Pancreas (tissue), 10 donors: ENCODE measurements around the gene SASH1. TPM values are rescaled to one million over a fixed set of nuclear protein-coding genes. Genes with fewer than 3 reads are reported as not detected.

Experiments
- ATAC-seq, 4 donors: fragments of 200-7000 bp; cut with Tn5 transposase; one replicate each; pipeline versions ENCODE4 v1.8.0 to v1.9.1; 2020; ENCODE audit warnings: mild to moderate bottlenecking in 4 of 4, moderate library complexity in 4 of 4
- DNase-seq, 6 donors: peaks; one replicate each; pipeline ENCODE4 v3.0.0-alpha.2; 2020
- FAIRE-seq: peaks from 2 replicates; lab custom pipeline; 2012; peaks lifted over from hg19 to GRCh38; lab: Jason Lieb, UNC
- H3K27ac ChIP-seq, 4 donors: fragments of 200-600 bp; sonication (generic); 1 replicate in 3 of 4; 2 replicates in 1 of 4; pipeline versions ENCODE4 v1.5.0 to v1.8.0; 2020
- H3K27me3 ChIP-seq, 4 donors: fragments of 200-600 bp; one replicate each; pipeline ENCODE4 v1.8.0; 2021
- H3K36me3 ChIP-seq, 3 donors: fragments of 200-600 bp; sonication (generic) in 1 of 3; one replicate each; pipeline versions ENCODE4 v1.5.0 to v1.8.0; 2020 to 2021
- H3K4me1 ChIP-seq, 3 donors: fragments of 200-600 bp; one replicate each; pipeline ENCODE4 v1.8.0; 2021
- H3K4me3 ChIP-seq, 4 donors: fragments of 200-600 bp; sonication (generic) in 2 of 4; one replicate each; pipeline versions ENCODE4 v1.5.0 to v1.8.0; 2020 to 2021
- H3K9me3 ChIP-seq, 4 donors: fragments of 200-600 bp; one replicate each; pipeline ENCODE4 v1.8.0; 2021
- CTCF ChIP-seq, 4 donors: fragments of 200-600 bp; sonication (generic) in 3 of 4; IDR thresholded peaks; one replicate each; pipeline versions ENCODE4 v1.5.0 to v1.8.0; 2021; ENCODE audit warnings: antibody characterized with exemption in 4 of 4
- WGBS, 2 donors: extraction: QIAGEN DNeasy Blood & Tissue Kit; methylation state at CpG; one replicate each; pipeline ENCODE4 v1.1.7; 2013; 5-methylcytosine and 5-hydroxymethylcytosine counted together
- intact Hi-C, 3 donors: fragments of 100-400 bp; cut with DNase I; formaldehyde crosslinking; loops; one replicate each; pipeline versions ENCODE4 v1.11.1 to v1.14.2; 2022
- polyA plus RNA-seq, 2 donors: library from polyadenylated mRNA; stranded (reverse); fragments of 200-250 nt; gene quantifications; one replicate each; pipeline ENCODE4 v1.2.3, GENCODE V29; 2013
- total RNA-seq, 6 donors: library from RNA; stranded (reverse); fragmentation: NEBNext Ultra II Directional in 4 of 6; extraction: Animal tissue kit (Norgen Biotek cat#: 25700) in 4 of 6; gene quantifications; one replicate each; pipeline versions ENCODE4 v1.2.1 to v1.2.4, GENCODE V29; 2021 to 2023
- donor health status: healthy with polysubstance abuse.
- donor health status: DM: no; HTN: no; CAD: no; lungs with moderate emphysema.
- donor health status: DM: no; HTN: no; CAD: no.
- donor health status: control.
- donor health status: control.
- donor health status: Bipolar disorder and iron deficiency.
- donor health status: DM: yes; HTN: yes; CAD: no.
- donor health status: DM: no; HTN: no; CAD: no.
- donor health status: DM: no; HTN: no; CAD: no.
- donor health status: DM: yes; HTN: yes; CAD: no.

The SASH1 gene
- total and polyA plus RNA-seq, 8 donors = 5.1 to 15.3 (median 8.9) TPM

- DNase-seq (no peak), FAIRE-seq (no peak), ATAC-seq (no peak)
- H3K4me1 ChIP-seq = no peaks in the 10 kb centered on the region
- no peak overlapping the region for H3K27ac ChIP-seq
- H3K36me3 ChIP-seq = no peaks in the 10 kb centered on the region
- 69 to 88% methylated on average over 6 of the region's 6 CpGs for whole genome bisulfite sequencing, 2 donors
- no peak overlapping the region for H3K4me3 ChIP-seq
- intact Hi-C loops = no loop called here
- TF ChIP-seq CTCF (IDR thresholded peaks at IDR 0.05) = no peak
- no peaks in the 10 kb centered on the region for H3K9me3 ChIP-seq
- H3K27me3 ChIP-seq = no peaks in the 10 kb centered on the region
These were observed 248.2 kb downstream of the SASH1 start for GRCh38 chr6:148590883-148591282.

GRCh38 chr6:148591656-148592055 lies 249.0 kb downstream of the SASH1 start:
- intact Hi-C loops = no loop called here
- no peak for DNase-seq
- no peak overlapping the region for H3K4me3 ChIP-seq
- H3K36me3 ChIP-seq = no peaks in the 10 kb centered on the region
- no peaks in the 10 kb centered on the region for H3K27me3 ChIP-seq
- H3K9me3 ChIP-seq = no peaks in the 10 kb centered on the region
- H3K4me1 ChIP-seq = no peaks in the 10 kb centered on the region
- H3K27ac ChIP-seq = no peak overlapping the region
- no peak for TF ChIP-seq CTCF (IDR thresholded peaks at IDR 0.05)
- no peak for FAIRE-seq
- ATAC-seq = no peak

GRCh38 chr6:148593130-148593812 lies 250.6 kb downstream of the SASH1 start:
- DNase-seq (no peak), FAIRE-seq (no peak), ATAC-seq (peak in 2 of 4 donors; percentile 42 to 47)
- no peak overlapping the region for H3K27ac ChIP-seq
- no peak overlapping the region for H3K4me3 ChIP-seq
- no peaks in the 10 kb centered on the region for H3K36me3 ChIP-seq
- TF ChIP-seq CTCF (IDR thresholded peaks at IDR 0.05) = no peak
- H3K9me3 ChIP-seq = no peaks in the 10 kb centered on the region
- intact Hi-C loops = no loop called here
- no peaks in the 10 kb centered on the region for H3K4me1 ChIP-seq
- WGBS, 2 donors = 72 to 74% methylated on average over 16 of the region's 16 CpGs
- no peaks in the 10 kb centered on the region for H3K27me3 ChIP-seq

- no peak overlapping the region for H3K27ac ChIP-seq
- peak in 1 of 4 donors; percentile 42 for ATAC-seq
- 74 to 79% methylated on average over 6 of the region's 6 CpGs for WGBS, 2 donors
- no peak for TF ChIP-seq CTCF (IDR thresholded peaks at IDR 0.05)
- H3K4me3 ChIP-seq = no peak overlapping the region
- intact Hi-C loops = no loop called here
- no peaks in the 10 kb centered on the region for H3K4me1 ChIP-seq
- DNase-seq = no peak
- FAIRE-seq = no peak
- no peaks in the 10 kb centered on the region for H3K36me3 ChIP-seq
- no peaks in the 10 kb centered on the region for H3K27me3 ChIP-seq
- H3K9me3 ChIP-seq = no peaks in the 10 kb centered on the region
These were observed 251.2 kb downstream of the SASH1 start for GRCh38 chr6:148593813-148594170.

- H3K4me3 ChIP-seq = no peak overlapping the region
- DNase-seq = no peak
- no peak for TF ChIP-seq CTCF (IDR thresholded peaks at IDR 0.05)
- WGBS, 2 donors = 85 to 91% methylated on average over 6 of the region's 6 CpGs
- no peak overlapping the region for H3K27ac ChIP-seq
- no peak for FAIRE-seq
- ATAC-seq = no peak
- no peaks in the 10 kb centered on the region for H3K9me3 ChIP-seq
- H3K36me3 ChIP-seq = no peaks in the 10 kb centered on the region
- no peaks in the 10 kb centered on the region for H3K27me3 ChIP-seq
- intact Hi-C loops = no loop called here
- no peaks in the 10 kb centered on the region for H3K4me1 ChIP-seq
These were observed 252.9 kb downstream of the SASH1 start for GRCh38 chr6:148595550-148595949.
